NCI-H187 (cell line): ENCODE measurements around the gene TNFRSF11A.
A peak's percentile ranks its signal among the peaks of the same experiment; 100 is the strongest.

Experiments
- DNase-seq, 2 experiments: peaks; one replicate each; lab custom pipeline; 2025; lab: John Stamatoyannopoulos, UW

Gene TNFRSF11A

GRCh38 chr18:62343316-62343715 lies 18.2 kb downstream of the TNFRSF11A start:
- DNase-seq = no peak

GRCh38 chr18:62345909-62346308 lies 20.8 kb downstream of the TNFRSF11A start:
- no peak for DNase-seq

- DNase-seq = no peak
These were observed 21.4 kb downstream of the TNFRSF11A start for GRCh38 chr18:62346333-62347088.

DNA sequence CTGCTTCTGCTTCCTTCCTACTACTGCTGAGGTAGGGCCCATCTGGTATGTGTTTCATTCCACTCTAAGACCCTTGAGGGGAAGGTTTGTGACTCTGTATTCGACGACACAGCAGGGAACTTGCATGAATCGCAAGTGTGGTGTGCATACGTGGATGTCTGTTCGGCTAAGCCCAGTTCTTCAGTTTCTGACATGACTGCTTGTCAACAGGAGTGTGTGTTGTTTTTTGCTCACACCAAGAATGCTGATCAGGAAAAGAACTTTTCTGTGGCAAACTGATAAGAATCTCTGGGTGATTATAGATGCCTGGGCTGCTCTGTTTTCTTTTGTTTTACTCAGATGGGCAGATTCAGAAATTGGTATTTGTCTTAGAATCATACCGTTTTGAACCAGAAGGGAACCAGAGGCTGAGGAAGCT lies 22.0 kb downstream of the TNFRSF11A start:
- DNase-seq = no peak

DNA sequence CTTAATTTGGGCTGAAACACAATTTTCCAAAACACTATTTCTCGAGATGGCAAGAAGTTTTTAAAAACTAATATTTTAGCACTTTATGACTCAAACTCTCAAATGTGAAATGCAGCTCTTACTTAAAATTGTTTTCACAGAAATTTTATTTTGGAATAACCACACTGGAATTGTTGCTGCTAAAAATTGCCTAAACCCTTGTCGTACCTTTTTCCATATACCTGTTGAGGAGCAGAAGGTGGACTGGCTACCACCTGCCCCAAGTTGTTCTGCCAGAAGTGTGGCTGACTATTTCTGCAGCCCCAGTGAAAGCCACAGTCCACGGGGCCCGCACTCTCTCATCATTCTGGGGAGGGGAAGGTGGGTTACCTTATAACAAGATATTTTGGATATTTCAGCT lies 23.4 kb downstream of the TNFRSF11A start:
- no peak for DNase-seq

GRCh38 chr18:62353170-62353569 lies 28.1 kb downstream of the TNFRSF11A start:
- DNase-seq = no peak

GRCh38 chr18:62354151-62354550 lies 29.0 kb downstream of the TNFRSF11A start:
- DNase-seq = no peak

DNA sequence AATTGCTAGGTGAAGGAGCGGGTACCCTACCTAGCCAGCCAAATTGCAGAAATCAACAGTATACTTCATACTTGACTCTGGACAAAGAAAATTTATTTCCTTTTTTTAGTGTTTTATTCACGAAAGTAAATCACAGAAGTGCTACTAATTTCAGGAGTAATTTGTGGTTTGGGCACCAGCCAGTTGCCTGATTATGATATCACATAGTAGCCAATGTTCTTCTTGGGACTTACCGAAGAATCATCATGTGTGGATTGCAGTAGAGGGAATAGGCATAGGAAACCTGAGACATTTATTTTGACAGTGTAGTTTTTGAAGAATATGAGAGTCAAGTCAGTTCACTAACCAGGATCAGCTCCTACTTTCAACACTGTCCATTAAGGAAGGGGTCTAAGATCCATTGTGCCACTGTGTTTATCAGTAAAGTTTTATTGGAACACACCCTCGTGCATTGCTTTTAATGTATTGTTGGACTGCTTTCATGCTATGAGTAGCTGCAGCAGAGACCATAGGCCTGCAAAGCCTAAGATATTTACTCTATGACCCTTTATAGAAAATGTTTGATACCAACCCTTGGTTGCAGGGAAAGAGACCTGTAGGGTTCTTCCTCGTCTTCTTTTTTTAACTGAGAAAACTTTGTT lies 32.1 kb downstream of the TNFRSF11A start:
- no peak for DNase-seq

DNA sequence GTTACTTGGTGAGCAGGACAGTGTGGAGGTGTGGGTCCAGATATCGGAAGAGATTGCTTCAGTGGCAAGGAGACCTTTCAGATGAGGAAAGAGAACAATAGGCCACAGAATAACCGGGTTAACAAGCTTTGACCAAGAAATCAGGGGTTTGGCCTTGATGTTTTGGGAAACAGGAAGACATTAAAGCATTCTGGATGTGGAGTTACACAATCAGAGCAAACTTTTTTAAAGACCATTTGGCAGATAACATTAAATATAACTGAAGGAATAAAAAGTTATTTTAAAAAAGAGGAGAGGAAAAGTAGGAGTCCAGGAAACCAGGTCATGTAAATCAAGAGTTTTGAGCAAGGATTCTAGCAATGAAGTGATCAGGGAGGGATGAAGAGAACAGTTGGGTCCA lies 35.7 kb downstream of the TNFRSF11A start:
- no peak for DNase-seq

DNA sequence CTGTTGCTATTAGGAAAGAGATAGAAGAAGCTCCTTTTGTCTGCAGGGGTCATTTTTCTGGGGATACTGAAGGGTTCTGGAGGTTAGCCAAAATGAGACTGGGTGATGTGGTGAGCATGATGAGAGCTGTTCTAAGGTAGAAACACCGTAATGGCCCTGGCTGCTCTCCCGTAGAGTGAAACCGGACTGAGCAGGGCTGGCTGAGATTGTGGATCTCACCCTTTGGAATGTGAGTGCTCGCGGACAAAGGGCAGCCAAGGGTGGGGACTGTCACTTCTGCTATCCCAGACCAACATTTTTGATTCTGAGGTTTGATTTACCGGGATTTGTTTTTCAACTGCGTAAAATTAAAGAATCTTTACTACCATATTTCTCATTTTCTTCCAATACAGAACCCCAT lies 36.2 kb downstream of the TNFRSF11A start:
- DNase-seq = no peak

DNA sequence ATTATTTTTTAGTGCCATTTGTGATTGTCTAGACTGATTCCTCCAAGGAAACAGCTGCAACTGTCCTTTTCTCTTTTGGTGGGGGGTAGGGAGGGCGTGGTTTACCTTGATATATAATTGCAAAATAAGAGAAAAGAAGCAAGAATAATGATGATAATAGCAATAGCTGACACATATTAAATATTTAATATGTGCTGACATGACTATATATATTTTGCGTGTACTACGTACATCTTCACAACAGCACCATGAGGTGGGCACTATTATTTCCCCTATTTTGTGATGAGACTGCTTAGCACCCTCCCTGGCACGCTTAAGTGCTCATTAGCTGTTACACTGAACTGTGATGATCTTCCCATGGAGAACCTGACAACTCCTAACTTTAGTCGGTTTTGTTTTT lies 39.4 kb downstream of the TNFRSF11A start:
- no peak for DNase-seq

GRCh38 chr18:62365420-62365819 lies 40.3 kb downstream of the TNFRSF11A start:
- DNase-seq = no peak

GRCh38 chr18:62366992-62367391 lies 41.9 kb downstream of the TNFRSF11A start:
- DNase-seq = no peak

GRCh38 chr18:62368100-62368499 lies 43.0 kb downstream of the TNFRSF11A start:
- DNase-seq = no peak

GRCh38 chr18:62369129-62369644 lies 44.1 kb downstream of the TNFRSF11A start:
- no peak for DNase-seq

DNA sequence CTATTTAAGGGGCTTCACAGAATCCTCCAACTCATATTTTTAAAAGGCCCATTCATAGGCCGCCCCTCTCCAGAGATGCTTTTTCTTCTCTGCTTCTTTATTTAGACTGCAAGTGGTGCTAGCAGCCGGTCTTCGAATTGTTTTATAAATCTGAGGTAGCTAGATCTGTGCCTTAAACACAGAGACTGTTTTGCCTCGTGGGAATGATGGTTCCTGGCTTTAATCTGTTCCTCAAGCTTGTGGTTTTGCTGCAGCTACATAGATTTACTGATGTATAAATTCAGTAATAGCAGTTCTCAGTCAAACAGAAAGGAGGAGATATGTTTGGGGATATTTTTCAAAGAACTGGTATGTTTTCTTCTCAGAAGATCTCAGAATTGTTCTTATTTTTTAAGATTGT lies 45.3 kb downstream of the TNFRSF11A start:
- DNase-seq = no peak

GRCh38 chr18:62371436-62371835 lies 46.3 kb downstream of the TNFRSF11A start:
- no peak for DNase-seq

- peak; percentile 59 to 63 for DNase-seq
These were observed 47.0 kb downstream of the TNFRSF11A start for GRCh38 chr18:62372156-62372555.

DNA sequence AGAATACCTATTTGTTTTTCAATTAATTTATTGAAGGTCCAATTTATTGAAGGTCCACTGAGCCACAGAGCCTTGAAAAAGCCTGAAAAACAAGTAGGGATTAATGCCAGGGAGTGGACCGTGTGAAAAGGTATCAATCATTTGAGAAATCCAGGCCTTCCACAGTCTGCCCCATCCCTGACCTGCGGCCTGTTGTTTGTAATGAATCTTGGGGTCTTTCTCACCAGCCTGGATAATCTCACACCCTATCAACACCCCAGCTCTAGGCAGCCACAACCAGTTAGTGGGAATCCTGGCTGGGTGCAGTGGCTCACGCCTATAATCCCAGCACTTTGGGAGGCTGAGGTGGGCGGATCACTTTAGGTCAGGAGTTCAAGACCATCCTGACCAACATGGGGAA lies 47.8 kb downstream of the TNFRSF11A start:
- no peak for DNase-seq

GRCh38 chr18:62374410-62374965 lies 49.4 kb downstream of the TNFRSF11A start:
- no peak for DNase-seq

GRCh38 chr18:62377131-62377807 lies 52.2 kb downstream of the TNFRSF11A start:
- no peak for DNase-seq

DNA sequence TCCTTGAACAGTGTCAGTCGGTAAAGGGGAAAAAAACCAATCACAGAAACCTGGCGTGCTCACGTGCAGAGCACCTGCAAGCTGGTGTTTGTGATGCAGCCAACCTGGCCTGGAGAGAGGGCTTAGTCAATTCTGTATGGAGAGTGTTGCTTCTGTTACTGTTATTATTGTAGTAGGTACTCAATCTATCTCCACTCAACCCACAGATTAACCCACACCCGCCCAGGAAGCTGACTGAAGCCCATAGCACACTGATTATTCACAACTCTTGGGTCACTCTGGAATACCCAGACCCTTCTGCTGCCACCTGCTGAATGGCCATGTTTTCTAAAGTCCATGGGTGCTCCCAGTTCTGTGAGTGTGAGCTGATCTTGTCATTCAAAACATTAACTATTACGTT lies 53.9 kb downstream of the TNFRSF11A start:
- no peak for DNase-seq

GRCh38 chr18:62381373-62381772 lies 56.3 kb downstream of the TNFRSF11A start:
- DNase-seq = no peak
